ENCODE measurements around the gene HMG20A.

GRCh38 chr15:77484994-77485393 is 64.3 kb downstream of the HMG20A start:
- TF ChIP-seq, protein P1, sequence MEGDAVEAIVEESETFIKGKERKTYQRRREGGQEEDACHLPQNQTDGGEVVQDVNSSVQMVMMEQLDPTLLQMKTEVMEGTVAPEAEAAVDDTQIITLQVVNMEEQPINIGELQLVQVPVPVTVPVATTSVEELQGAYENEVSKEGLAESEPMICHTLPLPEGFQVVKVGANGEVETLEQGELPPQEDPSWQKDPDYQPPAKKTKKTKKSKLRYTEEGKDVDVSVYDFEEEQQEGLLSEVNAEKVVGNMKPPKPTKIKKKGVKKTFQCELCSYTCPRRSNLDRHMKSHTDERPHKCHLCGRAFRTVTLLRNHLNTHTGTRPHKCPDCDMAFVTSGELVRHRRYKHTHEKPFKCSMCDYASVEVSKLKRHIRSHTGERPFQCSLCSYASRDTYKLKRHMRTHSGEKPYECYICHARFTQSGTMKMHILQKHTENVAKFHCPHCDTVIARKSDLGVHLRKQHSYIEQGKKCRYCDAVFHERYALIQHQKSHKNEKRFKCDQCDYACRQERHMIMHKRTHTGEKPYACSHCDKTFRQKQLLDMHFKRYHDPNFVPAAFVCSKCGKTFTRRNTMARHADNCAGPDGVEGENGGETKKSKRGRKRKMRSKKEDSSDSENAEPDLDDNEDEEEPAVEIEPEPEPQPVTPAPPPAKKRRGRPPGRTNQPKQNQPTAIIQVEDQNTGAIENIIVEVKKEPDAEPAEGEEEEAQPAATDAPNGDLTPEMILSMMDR (IDR thresholded peaks at IDR 0.05): no peak
- no peak for TF ChIP-seq POLR2A (IDR thresholded peaks at IDR 0.05)
